Keratinocyte (primary cell): ENCODE results near the gene ZNF594. TPM values are rescaled to one million over a fixed set of nuclear protein-coding genes. Genes with fewer than 3 reads are reported as not detected.
A peak's percentile ranks its signal among the peaks of the same experiment; 100 is the strongest.

Source experiments
- DNase-seq: peaks from one replicate; pipeline ENCODE4 v3.0.0-alpha.2; 2011; ENCODE audit warnings: low read depth, missing footprints, low spot score
- FAIRE-seq: peaks from 2 replicates; lab custom pipeline; 2011; peaks lifted over from hg19 to GRCh38; lab: Jason Lieb, UNC
- H2AFZ ChIP-seq: 2 replicates; pipeline ENCODE4 v1.6.0; 2012; ENCODE audit warnings: low read length, control low read depth, inconsistent platforms; ENCODE audit not compliant: control insufficient read depth
- H3K27ac ChIP-seq: 2 replicates; pipeline ENCODE4 v1.5.1; 2011; ENCODE audit warnings: low read length; ENCODE audit not compliant: control insufficient read depth, insufficient read depth
- H3K27me3 ChIP-seq: 3 replicates; pipeline ENCODE4 v1.6.0; 2011; ENCODE audit warnings: low read length; ENCODE audit not compliant: control insufficient read depth, insufficient read depth; ENCODE audit errors: extremely low read depth
- H3K36me3 ChIP-seq, 2 experiments: 2 replicates in 1 of 2; 3 replicates in 1 of 2; pipeline ENCODE4 v1.5.1; 2011; ENCODE audit warnings: low read length in 2 of 2, mild to moderate bottlenecking in 1 of 2; ENCODE audit not compliant: control insufficient read depth in 2 of 2, insufficient read depth in 2 of 2; ENCODE audit errors: extremely low read depth in 1 of 2
- H3K4me1 ChIP-seq: 3 replicates; pipeline ENCODE4 v1.5.1; 2011; ENCODE audit warnings: low read length; ENCODE audit not compliant: control insufficient read depth, insufficient read depth; ENCODE audit errors: extremely low read depth
- H3K4me2 ChIP-seq: 3 replicates; pipeline ENCODE4 v1.6.0; 2011; ENCODE audit warnings: low read depth, low read length; ENCODE audit not compliant: control insufficient read depth, insufficient read depth; ENCODE audit errors: extremely low read depth
- H3K4me3 ChIP-seq, 3 experiments: fragments of 200-600 bp in 1 of 3; sonication (generic) in 1 of 3; 2 replicates in 2 of 3; 3 replicates in 1 of 3; pipeline ENCODE4 v1.5.1; 2011 to 2016; ENCODE audit warnings: low read length in 3 of 3, mild to moderate bottlenecking in 3 of 3, control low read depth in 2 of 3, inconsistent platforms in 1 of 3, low read depth in 1 of 3, mixed read lengths in 1 of 3, mixed run types in 1 of 3, moderate library complexity in 1 of 3; ENCODE audit not compliant: control insufficient read depth in 2 of 3, insufficient read depth in 2 of 3; ENCODE audit errors: extremely low read depth in 1 of 3
- H3K79me2 ChIP-seq: 2 replicates; pipeline ENCODE4 v1.6.0; 2012; ENCODE audit warnings: low read length; ENCODE audit not compliant: control insufficient read depth, insufficient read depth
- H3K9ac ChIP-seq: 3 replicates; pipeline ENCODE4 v1.6.0; 2011; ENCODE audit warnings: low read length; ENCODE audit not compliant: control insufficient read depth, insufficient read depth; ENCODE audit errors: extremely low read depth
- H3K9me1 ChIP-seq: 3 replicates; pipeline ENCODE4 v1.6.0; 2011; ENCODE audit warnings: low read length; ENCODE audit not compliant: control insufficient read depth, insufficient read depth; ENCODE audit errors: extremely low read depth
- H3K9me3 ChIP-seq: 2 replicates; pipeline ENCODE4 v1.5.1; 2012; ENCODE audit warnings: low read depth, low read length; ENCODE audit not compliant: control insufficient read depth
- H4K20me1 ChIP-seq: 3 replicates; pipeline ENCODE4 v1.6.0; 2011; ENCODE audit warnings: low read length; ENCODE audit not compliant: control insufficient read depth, insufficient read depth; ENCODE audit errors: extremely low read depth
- EZH2 ChIP-seq: IDR thresholded peaks from one replicate; pipeline ENCODE4 v1.6.1; 2012; ENCODE audit warnings: inconsistent platforms, mild to moderate bottlenecking, low read length, moderate library complexity
- dilution Hi-C: fragments of 300-500 bp; cut with MboI; formaldehyde crosslinking; loops from one replicate; pipeline ENCODE4 v1.7.0; 2020; ENCODE audit warnings: low sequenced_read_pairs; ENCODE audit not compliant: extremely low pct_ligation_motif_present
- polyA plus RNA-seq, 5 experiments: library from polyadenylated mRNA; depleted of rRNA in 3 of 5; stranded (reverse) in 3 of 5; stranded (forward) in 1 of 5; unstranded in 1 of 5; fragments of >200 nt; gene quantifications; 1 replicate in 1 of 5; 2 replicates in 3 of 5; 3 replicates in 1 of 5; pipeline versions ENCODE4 v1.2.1 to v1.2.3, GENCODE V29; 2011 to 2012; ENCODE audit warnings: missing spikeins in 2 of 5, low read depth in 1 of 5, low replicate concordance in 1 of 5
- TF ChIP-seq, protein P1 (sequence below), 3 experiments: IDR thresholded peaks in 1 of 3; conservative IDR thresholded peaks in 1 of 3; optimal IDR thresholded peaks in 1 of 3; 2 replicates in 2 of 3; 3 replicates in 1 of 3; pipeline versions ENCODE3 to v1.5.1; 2011; ENCODE audit warnings: low read length in 3 of 3, mild to moderate bottlenecking in 3 of 3, moderate library complexity in 2 of 3, control low read depth in 1 of 3, inconsistent platforms in 1 of 3; ENCODE audit not compliant: insufficient read depth in 2 of 3; ENCODE audit errors: extremely low read depth in 1 of 3

The ZNF594 gene
- polyA plus RNA-seq, 1 donor (not counting 4 experiments of a cell fraction or from before 2014, with no cell fraction given) = 2.1 TPM

DNA sequence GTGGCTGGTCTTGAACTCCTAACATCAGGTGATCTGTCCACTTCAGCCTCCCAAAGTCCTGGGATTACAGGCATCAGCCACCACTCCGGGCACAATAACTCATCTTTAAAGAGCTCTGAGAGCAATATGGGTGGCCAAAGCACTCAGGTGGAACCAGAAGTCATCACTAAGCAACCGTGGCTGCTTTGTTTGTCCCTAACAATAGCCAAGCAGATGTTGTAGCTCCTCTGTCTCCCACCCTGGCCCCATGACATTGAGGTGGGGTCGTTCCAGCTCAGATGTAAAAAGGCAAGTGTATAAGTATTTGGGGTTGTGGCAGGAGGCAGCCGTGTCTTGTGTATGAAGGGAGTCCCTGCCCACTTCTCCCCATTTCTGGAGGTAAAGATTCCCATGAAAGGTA is 46.7 kb upstream of the ZNF594 start:
- dilution Hi-C loops = no loop called here
- no peak for FAIRE-seq

DNA sequence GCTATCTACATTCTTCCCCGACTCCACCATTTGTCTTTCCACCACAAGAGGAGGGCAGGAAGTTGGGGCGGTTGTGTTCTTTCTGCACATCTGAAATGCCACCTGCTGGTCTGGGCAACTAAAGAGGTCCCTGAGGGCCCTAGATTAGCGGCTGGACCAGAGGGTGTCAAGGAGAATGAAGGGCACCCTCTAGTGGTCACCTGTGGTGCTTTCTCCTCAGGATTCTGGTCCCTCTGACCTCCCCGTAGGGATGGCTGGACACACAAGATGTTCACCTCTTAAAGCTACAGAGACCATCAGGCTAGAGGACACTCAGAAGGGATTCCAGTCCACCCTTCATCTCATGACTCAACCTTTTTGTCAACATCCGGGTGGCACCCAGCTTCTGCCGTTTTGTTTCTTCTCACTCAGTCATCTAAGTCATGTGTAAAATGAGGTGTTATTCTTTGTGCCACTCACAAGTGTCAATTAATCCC is 45.9 kb upstream of the ZNF594 start:
- Histone ChIP-seq H3K9ac (no peak overlapping the region), H3K27ac (no peak overlapping the region), H3K79me2 (no peaks in the 10 kb centered on the region), H3K9me1 (no peaks in the 10 kb centered on the region), H3K4me3 (no peak overlapping the region), H2AFZ (no peak overlapping the region), H3K36me3 (no peaks in the 10 kb centered on the region), H3K4me2 (no peak overlapping the region), H4K20me1 (no peaks in the 10 kb centered on the region), H3K4me1 (peaks cover 9% of the 10 kb centered on the region), H3K27me3 (no peaks in the 10 kb centered on the region), H3K9me3 (no peaks in the 10 kb centered on the region)
- no peak for DNase-seq
- TF ChIP-seq, protein P1, sequence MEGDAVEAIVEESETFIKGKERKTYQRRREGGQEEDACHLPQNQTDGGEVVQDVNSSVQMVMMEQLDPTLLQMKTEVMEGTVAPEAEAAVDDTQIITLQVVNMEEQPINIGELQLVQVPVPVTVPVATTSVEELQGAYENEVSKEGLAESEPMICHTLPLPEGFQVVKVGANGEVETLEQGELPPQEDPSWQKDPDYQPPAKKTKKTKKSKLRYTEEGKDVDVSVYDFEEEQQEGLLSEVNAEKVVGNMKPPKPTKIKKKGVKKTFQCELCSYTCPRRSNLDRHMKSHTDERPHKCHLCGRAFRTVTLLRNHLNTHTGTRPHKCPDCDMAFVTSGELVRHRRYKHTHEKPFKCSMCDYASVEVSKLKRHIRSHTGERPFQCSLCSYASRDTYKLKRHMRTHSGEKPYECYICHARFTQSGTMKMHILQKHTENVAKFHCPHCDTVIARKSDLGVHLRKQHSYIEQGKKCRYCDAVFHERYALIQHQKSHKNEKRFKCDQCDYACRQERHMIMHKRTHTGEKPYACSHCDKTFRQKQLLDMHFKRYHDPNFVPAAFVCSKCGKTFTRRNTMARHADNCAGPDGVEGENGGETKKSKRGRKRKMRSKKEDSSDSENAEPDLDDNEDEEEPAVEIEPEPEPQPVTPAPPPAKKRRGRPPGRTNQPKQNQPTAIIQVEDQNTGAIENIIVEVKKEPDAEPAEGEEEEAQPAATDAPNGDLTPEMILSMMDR (optimal IDR thresholded peaks at IDR 0.05 in 1 of 3, IDR thresholded peaks at IDR 0.05 in 1 of 3, conservative IDR thresholded peaks at IDR 0.05 in 1 of 3; ENCODE audit: extremely low read depth in 1 of 3, insufficient read depth in 2 of 3, low read length in 3 of 3) = peak; percentile 66 to 72 (median 67)
- TF ChIP-seq EZH2 = no peak
- dilution Hi-C loops = no loop called here
- no peak for FAIRE-seq

More for the DNA sequence above, 46.7 kb upstream of the ZNF594 start:
- Histone ChIP-seq H3K36me3 (no peaks in the 10 kb centered on the region), H3K9ac (no peak overlapping the region), H3K9me3 (no peaks in the 10 kb centered on the region), H3K9me1 (no peaks in the 10 kb centered on the region), H2AFZ (no peak overlapping the region), H3K27ac (no peak overlapping the region), H3K4me1 (peaks cover 11% of the 10 kb centered on the region), H3K4me3 (no peak overlapping the region), H3K27me3 (no peaks in the 10 kb centered on the region), H3K79me2 (no peaks in the 10 kb centered on the region), H3K4me2 (no peak overlapping the region), H4K20me1 (no peaks in the 10 kb centered on the region)
- TF ChIP-seq EZH2 = no peak
- TF ChIP-seq, protein P1 (optimal IDR thresholded peaks at IDR 0.05 in 1 of 3, IDR thresholded peaks at IDR 0.05 in 1 of 3, conservative IDR thresholded peaks at IDR 0.05 in 1 of 3; ENCODE audit: extremely low read depth in 1 of 3, insufficient read depth in 2 of 3, low read length in 3 of 3) = no peak
- DNase-seq = no peak
